RWPE1 (cell line): ENCODE data around the gene SMARCAL1.
A peak's percentile ranks its signal among the peaks of the same experiment; 100 is the strongest.

Experiments used
- CTCF ChIA-PET: fragments of 350-600 bp; sonication (Branson Sonifier 250); formaldehyde crosslinking; extraction: SDS; loops from one replicate; lab custom pipeline; 2021; lab: Yijun Ruan, JAX
- POLR2A ChIA-PET: fragments of 400-600 bp; formaldehyde crosslinking; extraction: SDS; loops from one replicate; lab custom pipeline; 2020; ENCODE audit warnings: antibody characterized with exemption; ENCODE audit not compliant: low non-redundant PET; lab: Yijun Ruan, JAX
- DNase-seq: peaks from one replicate; pipeline ENCODE4 v3.0.0; 2012; ENCODE audit warnings: low spot score
- H3K27ac ChIP-seq: fragments of 450-650 bp; 2 replicates; pipeline ENCODE4 v1.5.1; 2017
- CTCF ChIP-seq: fragments of 450-650 bp; conservative IDR thresholded peaks from 2 replicates; pipeline ENCODE4 v1.5.1; 2017; ENCODE audit warnings: low read depth, mild to moderate bottlenecking

Gene SMARCAL1

DNA sequence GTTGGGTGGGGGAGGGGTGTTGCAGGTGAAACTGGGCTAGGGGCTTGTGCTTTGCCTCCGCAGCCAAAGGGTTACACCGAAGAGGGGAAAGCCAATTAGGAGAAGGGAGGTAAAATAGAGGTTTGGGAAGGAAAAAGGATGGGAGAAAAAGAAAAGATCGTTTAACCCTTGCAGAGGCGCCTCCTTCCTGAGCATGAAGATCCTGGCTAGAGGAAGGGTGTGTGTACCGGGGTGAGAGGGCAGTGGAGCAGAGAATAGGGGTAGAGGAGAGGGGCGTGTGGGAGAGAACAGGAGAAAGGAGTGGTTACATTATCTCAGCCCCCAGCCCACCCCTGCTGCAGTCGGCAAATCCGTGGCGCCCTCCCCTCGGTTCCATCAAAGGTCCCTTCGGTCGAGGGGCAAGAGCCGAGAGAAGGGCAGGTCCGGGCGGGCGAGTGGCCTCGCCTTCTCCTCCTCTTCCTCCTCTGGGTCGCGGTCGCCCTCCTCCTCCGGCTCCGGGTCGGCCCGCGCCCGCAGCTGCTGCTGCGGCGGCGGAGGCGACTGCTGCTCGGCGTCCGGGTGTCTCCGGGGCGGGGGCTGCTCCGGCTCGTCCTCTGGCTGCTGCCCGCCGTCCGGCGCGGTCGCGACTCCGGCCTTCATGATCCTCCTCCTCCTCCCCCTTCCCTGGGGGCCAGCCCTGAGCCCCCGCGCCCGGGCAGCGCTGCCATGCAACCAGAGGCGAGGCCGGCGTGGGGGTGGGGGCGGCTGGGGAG, 41.1 kb upstream of the SMARCAL1 start:
- no peak for DNase-seq
- TF ChIP-seq CTCF: no peak
- POLR2A ChIA-PET: no interaction called here
- CTCF ChIA-PET: no interaction called here
- peak overlapping the region; percentile 61; the same call in 1 of the 2 replicates for H3K27ac ChIP-seq

DNA sequence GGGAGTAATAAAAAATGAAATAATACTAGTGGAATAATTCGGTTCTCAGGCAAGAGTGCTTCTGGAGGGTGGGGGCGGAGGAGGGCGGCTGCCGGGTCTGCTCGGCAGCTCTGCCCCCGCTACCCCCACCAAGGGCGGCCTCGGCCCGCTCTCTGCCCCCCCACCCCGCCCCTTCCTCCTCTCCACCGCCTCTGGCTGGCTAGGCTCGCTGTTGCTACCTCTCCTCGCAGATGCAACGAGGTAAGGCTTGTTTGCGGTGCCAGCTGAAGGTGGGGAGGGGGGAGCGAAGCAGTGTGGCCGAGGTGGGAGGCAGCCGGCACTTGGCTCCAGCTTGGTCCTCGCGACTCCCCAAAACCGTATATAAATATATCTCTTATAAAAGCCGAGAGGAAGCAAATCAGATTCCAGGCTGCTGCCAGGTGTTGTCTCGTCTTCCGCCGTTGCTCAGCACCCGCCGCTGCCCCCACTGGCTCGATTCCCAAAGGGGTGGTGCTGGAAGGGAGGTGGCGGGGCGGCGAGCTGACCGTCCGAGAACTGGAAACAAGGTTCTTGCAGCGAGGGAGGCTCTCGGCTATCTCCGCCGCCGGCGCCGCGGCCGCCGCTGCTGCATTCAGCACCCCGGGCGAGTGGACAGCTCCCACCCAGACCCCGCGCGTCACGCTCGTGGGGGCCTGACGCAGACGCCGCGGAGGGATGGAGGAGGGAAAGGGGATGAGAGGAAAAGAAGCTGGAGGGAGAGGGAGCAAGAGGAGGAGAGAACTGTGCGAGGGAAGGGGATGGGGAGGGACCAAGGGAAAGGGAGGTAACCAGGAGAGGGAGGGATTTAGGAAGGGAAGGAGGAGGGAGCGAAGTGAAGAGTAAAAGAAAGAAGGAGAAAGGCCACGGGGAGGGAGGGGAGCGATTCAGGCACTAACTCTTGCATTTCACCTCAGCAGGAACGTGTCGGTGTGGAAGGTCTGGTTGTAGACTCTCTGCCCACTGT, 40.3 kb upstream of the SMARCAL1 start, which contains the start of gene MARCHF4:
MARCHF4 (minus strand) TSS at position 763 of the 982 bp plus-strand sequence. CDS start 2,223 bp downstream, outside the sequence.
- DNase-seq: peak; percentile 65
- CTCF ChIA-PET: interaction anchor here (0.7 to 1.0 kb wide), 2 partner anchors 49 to 243 kb away, joined by 3 to 6 read pairs; no protein-coding TSS in a partner anchor
- POLR2A ChIA-PET: interaction anchor here (0.5 kb wide), 1 partner anchor 1171 kb away, joined by 6 read pairs; no protein-coding TSS in a partner anchor
- H3K27ac ChIP-seq: peak within 1 kb of the TSS; percentile 61
- TF ChIP-seq CTCF: no peak

- peak overlapping the region; percentile 61; the same call in 1 of the 2 replicates for H3K27ac ChIP-seq
- TF ChIP-seq CTCF: no peak
- no peak for DNase-seq
- ChIA-PET CTCF (interaction anchor here (0.6 to 1.0 kb wide), 2 partner anchors 46 to 242 kb away, joined by 3 read pairs; no protein-coding TSS in a partner anchor), POLR2A (no interaction called here)
Measured at GRCh38 chr2:216372761-216373291, 39.5 kb upstream of the SMARCAL1 start.

- ChIA-PET POLR2A (interaction anchor here (0.7 kb wide), 1 partner anchor 11 kb away, joined by 8 read pairs; no protein-coding TSS in a partner anchor), CTCF (no interaction called here)
- no peak overlapping the region for H3K27ac ChIP-seq
- DNase-seq: no peak
- TF ChIP-seq CTCF: no peak
Measured at GRCh38 chr2:216373896-216374295, 38.4 kb upstream of the SMARCAL1 start.

DNA sequence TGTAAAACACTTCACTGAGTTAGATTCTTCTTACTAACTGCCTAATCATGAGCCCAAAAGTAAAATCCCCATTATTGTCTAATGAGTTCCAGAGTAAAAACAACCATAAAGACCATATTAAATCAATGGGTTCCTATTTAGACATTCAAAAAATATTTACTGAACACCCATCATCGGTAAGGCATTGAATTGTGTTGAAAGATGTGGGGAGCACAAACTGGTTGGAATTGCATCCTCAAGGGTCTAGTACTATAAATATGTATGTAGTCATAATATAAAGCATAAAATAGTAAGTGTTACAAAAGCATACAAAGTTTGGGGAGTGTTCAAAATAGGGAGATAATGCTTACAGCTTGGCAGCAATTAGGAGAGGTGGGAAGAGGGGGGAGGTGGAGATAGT, 37.0 kb upstream of the SMARCAL1 start:
- ChIA-PET CTCF (interaction anchor here (0.7 kb wide), 1 partner anchor 1073 kb away, joined by 4 read pairs; no protein-coding TSS in a partner anchor), POLR2A (no interaction called here)
- DNase-seq: no peak
- H3K27ac ChIP-seq: no peak overlapping the region
- TF ChIP-seq CTCF: no peak
